Measurements from ENCODE around the gene DNAH1.

- TF ChIP-seq CTCF (optimal IDR thresholded peaks at IDR 0.05 in 1 of 3, IDR thresholded peaks at IDR 0.05 in 1 of 3, conservative IDR thresholded peaks at IDR 0.05 in 1 of 3; ENCODE audit: extremely low read depth in 1 of 3, insufficient read depth in 2 of 3, low read length in 3 of 3) (no peak), EZH2 (IDR thresholded peaks at IDR 0.05; ENCODE audit: low read length) (no peak)
These were observed 63.9 kb downstream of the DNAH1 start for GRCh38 chr3:52380023-52380422.

All from keratinocyte (primary cell).